K562 (cell line): ENCODE data around the gene WIF1.

ENCODE experiments used
- CREB1 ChIP-seq, 2 experiments: sonication (generic) in 1 of 2; formaldehyde crosslinking in 1 of 2; IDR thresholded peaks; 2 replicates each; pipeline versions ENCODE4 v1.6.1 to v1.8.0; 2012 to 2022; ENCODE audit warnings: inconsistent platforms in 1 of 2, mild to moderate bottlenecking in 1 of 2, missing genetic modification reagents in 1 of 2, moderate library complexity in 1 of 2
- EZH2 ChIP-seq: IDR thresholded peaks from 2 replicates; pipeline ENCODE4 v1.6.1; 2012; ENCODE audit warnings: low read depth, mild to moderate bottlenecking, inconsistent platforms, low read length, borderline replicate concordance
- GATAD2A ChIP-seq: fragments of 450-650 bp; IDR thresholded peaks from 2 replicates; pipeline ENCODE4 v1.6.1; 2017
- RBM14 ChIP-seq: fragments of 200-400 bp; formaldehyde crosslinking; IDR thresholded peaks from 2 replicates; pipeline ENCODE4 v1.6.1; 2018; ENCODE audit warnings: low read depth, mild to moderate bottlenecking, low read length, moderate library complexity, borderline replicate concordance; ENCODE audit not compliant: insufficient read depth
- RCOR1 ChIP-seq, 2 experiments: IDR thresholded peaks; 2 replicates each; pipeline ENCODE4 v1.6.1; 2012; ENCODE audit warnings: low read depth in 2 of 2, low read length in 2 of 2, borderline replicate concordance in 1 of 2, improper control_type of control experiment in 1 of 2

DNA sequence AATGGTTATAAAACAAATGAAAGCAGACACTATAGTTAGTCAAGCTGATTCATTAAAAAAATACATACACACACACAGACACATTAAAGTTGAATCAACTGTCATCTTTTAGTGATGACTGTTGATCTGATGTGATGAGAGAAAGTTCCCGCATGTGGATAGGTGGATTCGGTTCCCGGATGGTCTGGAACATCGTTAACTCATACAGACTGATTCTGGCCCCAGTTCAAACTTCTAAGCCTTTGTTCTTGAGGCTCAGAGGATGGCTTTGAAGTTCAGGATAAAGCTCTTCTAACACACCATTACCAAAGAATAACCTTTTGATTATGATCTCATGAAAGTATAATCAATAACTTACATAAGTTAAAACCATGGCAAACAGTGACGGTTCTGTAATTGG is 27.5 kb downstream of the WIF1 start:
- TF ChIP-seq CREB1 (IDR thresholded peaks at IDR 0.05) (no peak), CREB1 (CRISPR knock-in tag; IDR thresholded peaks at IDR 0.05) (no peak), RBM14 (no peak), EZH2 (no peak), GATAD2A (no peak), RCOR1 (IDR thresholded peaks at IDR 0.05; ENCODE audit: borderline replicate concordance in 1 of 2, low read depth in 2 of 2, low read length in 2 of 2) (no peak)
